Measurements from ENCODE around the gene TLK2.
"Not testable (repeated sequence)": the region's sequence is repeated elsewhere in the genome, so short reads cannot be mapped to it uniquely, and the experiment has no call there.

TLK2 gene

GRCh38 chr17:62498796-62499195 is 20.2 kb downstream of the TLK2 start:
- not testable (repeated sequence) for H3K36me3 ChIP-seq (replicated peaks; ENCODE audit: low read depth, low read length); H3K27ac ChIP-seq (ENCODE audit: low read length); H3K9me3 ChIP-seq (ENCODE audit: insufficient read depth, low read length); H3K9ac ChIP-seq (ENCODE audit: low read length); H3K4me1 ChIP-seq (ENCODE audit: low read length); H3K4me2 ChIP-seq (ENCODE audit: low read length); H3K4me3 ChIP-seq (ENCODE audit: low read length); H3K27me3 ChIP-seq (ENCODE audit: low read depth, low read length); H2AFZ ChIP-seq (ENCODE audit: low read depth, low read length)
- Histone ChIP-seq H3K79me2 (ENCODE audit: low read length) (peaks cover 70% of the 10 kb centered on the region), H4K20me1 (ENCODE audit: insufficient read depth, low read length) (peaks cover 15% of the 10 kb centered on the region)

- not testable (repeated sequence) for H2AFZ ChIP-seq (ENCODE audit: low read depth, low read length); H3K4me2 ChIP-seq (ENCODE audit: low read length); H3K4me1 ChIP-seq (ENCODE audit: low read length); H3K27ac ChIP-seq (ENCODE audit: low read length); H3K9me3 ChIP-seq (ENCODE audit: insufficient read depth, low read length); H3K27me3 ChIP-seq (ENCODE audit: low read depth, low read length); H3K36me3 ChIP-seq (replicated peaks; ENCODE audit: low read depth, low read length); H3K9ac ChIP-seq (ENCODE audit: low read length); H3K4me3 ChIP-seq (ENCODE audit: low read length)
- H4K20me1 ChIP-seq (ENCODE audit: insufficient read depth, low read length), result peaks cover 14% of the 10 kb centered on the region
- H3K79me2 ChIP-seq (ENCODE audit: low read length), result peaks cover 68% of the 10 kb centered on the region
These were observed 21.8 kb downstream of the TLK2 start for GRCh38 chr17:62500463-62500862.

- not testable (repeated sequence) for H3K9me3 ChIP-seq (ENCODE audit: insufficient read depth, low read length); H2AFZ ChIP-seq (ENCODE audit: low read depth, low read length); H3K9ac ChIP-seq (ENCODE audit: low read length); H3K36me3 ChIP-seq (replicated peaks; ENCODE audit: low read depth, low read length); H3K4me2 ChIP-seq (ENCODE audit: low read length); H3K27ac ChIP-seq (ENCODE audit: low read length); H3K4me3 ChIP-seq (ENCODE audit: low read length); H3K27me3 ChIP-seq (ENCODE audit: low read depth, low read length)
- Histone ChIP-seq H4K20me1 (ENCODE audit: insufficient read depth, low read length) (peaks cover 22% of the 10 kb centered on the region), H3K79me2 (ENCODE audit: low read length) (peaks cover 68% of the 10 kb centered on the region), H3K4me1 (ENCODE audit: low read length) (peaks cover 11% of the 10 kb centered on the region)
These were observed 26.2 kb downstream of the TLK2 start for GRCh38 chr17:62504857-62505256.

- not testable (repeated sequence) for H3K9me3 ChIP-seq (ENCODE audit: insufficient read depth, low read length); H2AFZ ChIP-seq (ENCODE audit: low read depth, low read length); H3K9ac ChIP-seq (ENCODE audit: low read length); H3K36me3 ChIP-seq (replicated peaks; ENCODE audit: low read depth, low read length); H3K27me3 ChIP-seq (ENCODE audit: low read depth, low read length)
- H3K4me3 ChIP-seq (ENCODE audit: low read length), result peak overlapping the region; percentile 31; the same call in 1 of the 2 replicates
- peak overlapping the region; percentile 40 for H3K27ac ChIP-seq (ENCODE audit: low read length)
- H4K20me1 ChIP-seq (ENCODE audit: insufficient read depth, low read length), result peaks cover 29% of the 10 kb centered on the region
- H3K4me1 ChIP-seq (ENCODE audit: low read length), result peaks cover 11% of the 10 kb centered on the region
- H3K4me2 ChIP-seq (ENCODE audit: low read length), result peak overlapping the region; percentile 66
- peaks cover 78% of the 10 kb centered on the region for H3K79me2 ChIP-seq (ENCODE audit: low read length)
These were observed 28.7 kb downstream of the TLK2 start for GRCh38 chr17:62507191-62507836.

GRCh38 chr17:62510247-62510819 is 31.7 kb downstream of the TLK2 start:
- Histone ChIP-seq H3K4me1 (ENCODE audit: low read length) (peaks cover 11% of the 10 kb centered on the region), H4K20me1 (ENCODE audit: insufficient read depth, low read length) (peaks cover 32% of the 10 kb centered on the region), H3K79me2 (ENCODE audit: low read length) (peaks cover 86% of the 10 kb centered on the region)
- H3K9me3 ChIP-seq (ENCODE audit: insufficient read depth, low read length); H3K27me3 ChIP-seq (ENCODE audit: low read depth, low read length); H2AFZ ChIP-seq (ENCODE audit: low read depth, low read length); H3K4me3 ChIP-seq (ENCODE audit: low read length); H3K36me3 ChIP-seq (replicated peaks; ENCODE audit: low read depth, low read length); H3K9ac ChIP-seq (ENCODE audit: low read length); H3K4me2 ChIP-seq (ENCODE audit: low read length); H3K27ac ChIP-seq (ENCODE audit: low read length): not testable (repeated sequence)

- H3K79me2 ChIP-seq (ENCODE audit: low read length), result peaks cover 86% of the 10 kb centered on the region
- H3K27me3 ChIP-seq (ENCODE audit: low read depth, low read length); H3K4me2 ChIP-seq (ENCODE audit: low read length); H3K4me3 ChIP-seq (ENCODE audit: low read length); H3K36me3 ChIP-seq (replicated peaks; ENCODE audit: low read depth, low read length); H3K9ac ChIP-seq (ENCODE audit: low read length); H2AFZ ChIP-seq (ENCODE audit: low read depth, low read length); H3K27ac ChIP-seq (ENCODE audit: low read length); H3K9me3 ChIP-seq (ENCODE audit: insufficient read depth, low read length): not testable (repeated sequence)
- H4K20me1 ChIP-seq (ENCODE audit: insufficient read depth, low read length), result peaks cover 27% of the 10 kb centered on the region
- peaks cover 11% of the 10 kb centered on the region for H3K4me1 ChIP-seq (ENCODE audit: low read length)
These were observed 32.4 kb downstream of the TLK2 start for GRCh38 chr17:62511014-62511413.

- not testable (repeated sequence) for H3K4me1 ChIP-seq (ENCODE audit: low read length); H3K9me3 ChIP-seq (ENCODE audit: insufficient read depth, low read length)
- peaks cover 61% of the 10 kb centered on the region for H3K79me2 ChIP-seq (ENCODE audit: low read length)
These were observed 37.8 kb downstream of the TLK2 start for GRCh38 chr17:62516376-62516775.

GRCh38 chr17:62521295-62521694 is 42.7 kb downstream of the TLK2 start:
- not testable (repeated sequence) for H3K4me1 ChIP-seq (ENCODE audit: low read length); H3K4me3 ChIP-seq (ENCODE audit: low read length); H3K36me3 ChIP-seq (replicated peaks; ENCODE audit: low read depth, low read length); H4K20me1 ChIP-seq (ENCODE audit: insufficient read depth, low read length); H3K4me2 ChIP-seq (ENCODE audit: low read length); H3K27ac ChIP-seq (ENCODE audit: low read length); H3K27me3 ChIP-seq (ENCODE audit: low read depth, low read length); H3K9ac ChIP-seq (ENCODE audit: low read length); H2AFZ ChIP-seq (ENCODE audit: low read depth, low read length); H3K9me3 ChIP-seq (ENCODE audit: insufficient read depth, low read length)
- H3K79me2 ChIP-seq (ENCODE audit: low read length), result peaks cover 17% of the 10 kb centered on the region

More at GRCh38 chr17:62516376-62516775, 37.8 kb downstream of the TLK2 start:
- H3K9ac ChIP-seq (ENCODE audit: low read length); H3K4me2 ChIP-seq (ENCODE audit: low read length); H3K4me3 ChIP-seq (ENCODE audit: low read length); H3K27ac ChIP-seq (ENCODE audit: low read length); H3K36me3 ChIP-seq (replicated peaks; ENCODE audit: low read depth, low read length); H2AFZ ChIP-seq (ENCODE audit: low read depth, low read length); H3K27me3 ChIP-seq (ENCODE audit: low read depth, low read length): not testable (repeated sequence)
- H4K20me1 ChIP-seq (ENCODE audit: insufficient read depth, low read length), result peaks cover 12% of the 10 kb centered on the region; the same call in 1 of the 2 replicates

GRCh38 chr17:62524077-62524476 is 45.5 kb downstream of the TLK2 start:
- H3K9ac ChIP-seq (ENCODE audit: low read length); H3K4me1 ChIP-seq (ENCODE audit: low read length); H3K4me3 ChIP-seq (ENCODE audit: low read length); H3K79me2 ChIP-seq (ENCODE audit: low read length); H2AFZ ChIP-seq (ENCODE audit: low read depth, low read length); H3K27ac ChIP-seq (ENCODE audit: low read length); H3K4me2 ChIP-seq (ENCODE audit: low read length); H3K36me3 ChIP-seq (replicated peaks; ENCODE audit: low read depth, low read length); H3K27me3 ChIP-seq (ENCODE audit: low read depth, low read length); H4K20me1 ChIP-seq (ENCODE audit: insufficient read depth, low read length); H3K9me3 ChIP-seq (ENCODE audit: insufficient read depth, low read length): not testable (repeated sequence)

- not testable (repeated sequence) for H3K36me3 ChIP-seq (replicated peaks; ENCODE audit: low read depth, low read length); H3K27me3 ChIP-seq (ENCODE audit: low read depth, low read length); H3K9me3 ChIP-seq (ENCODE audit: insufficient read depth, low read length); H2AFZ ChIP-seq (ENCODE audit: low read depth, low read length); H3K9ac ChIP-seq (ENCODE audit: low read length); H3K4me3 ChIP-seq (ENCODE audit: low read length); H3K4me1 ChIP-seq (ENCODE audit: low read length); H3K27ac ChIP-seq (ENCODE audit: low read length); H3K79me2 ChIP-seq (ENCODE audit: low read length); H3K4me2 ChIP-seq (ENCODE audit: low read length); H4K20me1 ChIP-seq (ENCODE audit: insufficient read depth, low read length)
These were observed 46.7 kb downstream of the TLK2 start for GRCh38 chr17:62525317-62525716.
